ENCODE data around the gene ABR.
"Not testable (repeated sequence)": the region's sequence is repeated elsewhere in the genome, so short reads cannot be mapped to it uniquely, and the experiment has no call there.

The ABR gene

GRCh38 chr17:1097972-1098744, 81.6 kb downstream of the ABR start:
- in situ Hi-C loops (cut with MboI; ENCODE audit: low sequenced_read_pairs) = not testable (repeated sequence)

DNA sequence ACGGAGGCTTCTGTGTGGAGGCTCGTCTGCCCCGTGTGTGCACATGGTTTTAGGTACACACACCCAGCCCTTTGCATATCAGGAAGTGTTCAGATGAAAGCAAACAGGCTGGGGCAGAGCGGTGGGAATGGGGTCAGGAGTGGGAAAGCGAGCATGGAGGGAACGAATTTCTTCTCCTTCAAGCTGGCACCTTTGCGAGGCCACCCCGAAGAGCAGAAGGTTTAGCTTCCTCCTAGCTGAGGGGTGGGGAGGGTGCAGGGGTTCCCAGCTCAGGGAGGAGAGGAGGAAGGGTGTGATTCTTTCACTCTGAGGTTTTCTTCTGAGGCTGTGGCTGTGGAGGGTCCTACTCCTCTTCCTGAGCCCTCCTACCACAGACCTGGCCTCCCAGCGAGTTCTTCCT, 83.6 kb downstream of the ABR start:
- in situ Hi-C loops (cut with MboI; ENCODE audit: low sequenced_read_pairs) = no loop called here

DNA sequence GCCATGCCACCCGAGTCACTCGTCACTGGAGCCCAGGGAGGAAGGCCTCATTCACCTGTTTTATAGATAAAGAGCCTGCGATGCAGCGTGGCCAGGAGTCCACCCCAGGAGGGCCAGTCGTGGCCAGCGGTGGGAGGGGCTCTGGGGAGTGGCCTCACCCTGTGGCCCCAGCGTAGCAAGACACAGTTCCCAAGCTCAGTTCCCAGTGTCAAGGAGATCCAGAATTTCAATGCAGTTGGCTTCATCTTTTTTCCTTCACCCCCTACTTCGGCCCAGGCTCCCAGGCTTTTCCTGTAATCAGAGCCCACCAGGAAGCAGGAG, 84.0 kb downstream of the ABR start:
- in situ Hi-C loops (cut with MboI; ENCODE audit: low sequenced_read_pairs) = no loop called here

DNA sequence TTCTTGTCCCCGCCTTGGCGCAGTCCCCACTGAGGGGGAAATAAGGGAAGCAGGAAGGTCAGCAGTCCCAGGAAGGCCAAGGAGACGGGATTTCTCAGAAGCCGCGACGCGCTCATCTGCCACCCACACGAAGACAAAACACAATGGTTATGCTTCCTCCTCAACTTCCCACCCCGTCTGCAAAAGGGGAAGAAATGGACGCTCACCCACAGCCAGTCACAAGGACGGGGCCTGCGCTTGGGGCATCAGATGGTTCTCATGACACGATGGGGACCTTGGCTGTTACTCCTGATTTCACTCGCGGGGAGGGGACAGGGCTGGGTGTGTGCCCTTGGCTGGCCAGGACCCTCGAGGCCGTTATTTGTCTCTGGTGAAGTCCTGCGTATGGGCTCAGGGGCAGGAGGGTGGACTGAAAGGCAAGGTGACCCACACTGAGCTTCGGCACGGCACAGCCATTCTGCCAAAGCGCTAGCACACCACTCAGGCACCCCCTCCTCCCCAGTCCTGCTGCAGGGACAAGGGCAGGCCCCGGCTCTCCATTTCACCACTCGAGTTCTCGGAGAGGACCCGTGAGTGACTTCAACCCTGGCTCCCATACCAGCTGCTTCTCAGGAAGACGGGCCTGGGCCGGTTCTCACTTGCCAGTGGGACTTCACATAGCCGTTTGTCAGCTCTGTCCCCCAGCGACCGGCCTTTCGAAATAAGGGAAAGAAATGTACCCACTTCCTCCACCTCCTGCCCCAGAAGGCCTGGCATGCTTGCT, 84.5 kb downstream of the ABR start:
- in situ Hi-C loops (cut with MboI; ENCODE audit: low sequenced_read_pairs) = no loop called here

GRCh38 chr17:1094591-1094990, 85.2 kb downstream of the ABR start:
- in situ Hi-C loops (cut with MboI; ENCODE audit: low sequenced_read_pairs) = no loop called here

GRCh38 chr17:1091900-1092299, 87.9 kb downstream of the ABR start:
- in situ Hi-C loops (cut with MboI; ENCODE audit: low sequenced_read_pairs) = no loop called here

- in situ Hi-C loops (cut with MboI; ENCODE audit: low sequenced_read_pairs) = no loop called here
Observed at GRCh38 chr17:1091190-1091534, 88.6 kb downstream of the ABR start.

GRCh38 chr17:1090465-1091189, 89.2 kb downstream of the ABR start:
- in situ Hi-C loops (cut with MboI; ENCODE audit: low sequenced_read_pairs) = no loop called here

GRCh38 chr17:1089915-1090314, 89.9 kb downstream of the ABR start:
- in situ Hi-C loops (cut with MboI; ENCODE audit: low sequenced_read_pairs) = no loop called here

DNA sequence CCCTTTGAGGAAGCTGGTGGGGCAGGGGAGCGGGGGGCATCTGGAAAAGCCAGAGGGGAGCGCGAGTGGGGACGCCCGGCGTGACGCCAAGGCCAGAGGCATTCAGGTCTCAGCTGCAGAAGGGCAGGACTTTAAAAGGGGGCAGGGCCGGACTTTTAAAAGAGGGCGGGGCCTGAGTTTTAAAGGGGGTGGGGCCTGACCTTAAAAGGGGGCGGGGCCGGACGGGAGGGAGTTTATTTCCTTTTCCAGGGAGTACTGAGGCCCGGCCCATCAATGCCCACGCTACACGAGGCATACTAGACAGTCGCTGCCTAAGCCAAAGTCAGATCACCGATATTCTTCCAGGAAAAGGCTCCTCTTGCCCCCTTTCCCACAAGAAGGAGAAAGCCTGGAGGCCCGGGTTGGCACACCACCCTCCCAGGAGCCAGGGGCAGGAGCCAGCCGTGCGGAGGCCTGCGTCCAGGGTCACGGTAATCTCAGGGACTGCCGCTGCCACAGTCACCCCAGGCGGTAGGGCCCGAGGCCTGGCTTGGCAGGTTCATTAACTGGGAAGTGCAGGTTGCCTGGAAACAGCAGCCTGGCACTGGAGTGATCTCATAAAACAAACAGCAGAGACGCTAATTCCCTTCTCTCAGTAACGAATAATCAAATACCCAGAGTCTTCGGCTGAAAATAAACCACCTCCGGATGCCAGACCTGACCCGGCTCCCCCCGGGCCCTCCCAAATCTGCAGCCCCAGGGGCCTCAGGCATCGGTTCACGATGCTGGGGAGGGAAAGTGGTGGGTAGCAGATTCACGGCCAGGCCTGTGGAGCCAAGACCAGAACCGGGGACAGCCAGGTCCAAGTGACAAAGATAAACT, 92.2 kb downstream of the ABR start:
- in situ Hi-C loops (cut with MboI; ENCODE audit: low sequenced_read_pairs) = no loop called here

DNA sequence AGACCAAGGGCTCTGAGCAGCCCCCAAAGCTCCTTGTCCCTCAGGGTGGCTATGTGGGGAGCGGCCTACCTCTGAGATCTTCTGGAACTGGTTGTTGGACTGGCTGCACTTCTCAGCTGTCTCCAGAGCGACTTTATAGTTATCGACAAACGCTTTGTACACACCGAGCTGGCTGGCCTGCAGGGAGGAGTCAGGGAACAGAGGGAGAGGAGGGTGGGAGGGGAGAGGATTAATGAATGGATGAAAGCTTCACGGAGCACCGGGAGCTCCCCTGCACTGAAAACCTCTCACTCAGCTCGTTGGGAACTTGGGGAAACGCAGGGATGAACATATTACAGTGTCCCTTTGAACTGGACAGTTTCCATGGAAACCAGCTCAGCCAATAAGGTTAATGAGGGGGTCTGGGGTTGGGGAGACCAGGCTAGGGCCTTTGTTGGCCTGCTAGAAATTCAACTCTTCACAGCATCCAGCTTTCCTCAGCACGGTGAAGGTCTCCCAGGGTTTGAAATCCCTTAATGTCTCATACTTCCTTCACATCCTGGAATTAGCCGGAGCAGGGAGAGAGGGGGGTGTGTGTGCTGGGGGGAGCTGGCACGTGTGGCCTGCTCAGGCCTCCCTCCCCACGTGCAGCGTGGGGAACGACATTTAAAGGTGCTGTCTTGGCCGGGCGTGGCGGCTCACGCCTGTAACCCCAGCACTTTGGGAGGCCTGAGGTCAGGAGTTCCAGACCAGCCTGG, 96.2 kb downstream of the ABR start:
- in situ Hi-C loops (cut with MboI; ENCODE audit: low sequenced_read_pairs) = no loop called here

GRCh38 chr17:1082579-1082978, 97.2 kb downstream of the ABR start:
- in situ Hi-C loops (cut with MboI; ENCODE audit: low sequenced_read_pairs) = no loop called here

- in situ Hi-C loops (cut with MboI; ENCODE audit: low sequenced_read_pairs) = no loop called here
Observed at GRCh38 chr17:1078831-1079561, 100.8 kb downstream of the ABR start.

DNA sequence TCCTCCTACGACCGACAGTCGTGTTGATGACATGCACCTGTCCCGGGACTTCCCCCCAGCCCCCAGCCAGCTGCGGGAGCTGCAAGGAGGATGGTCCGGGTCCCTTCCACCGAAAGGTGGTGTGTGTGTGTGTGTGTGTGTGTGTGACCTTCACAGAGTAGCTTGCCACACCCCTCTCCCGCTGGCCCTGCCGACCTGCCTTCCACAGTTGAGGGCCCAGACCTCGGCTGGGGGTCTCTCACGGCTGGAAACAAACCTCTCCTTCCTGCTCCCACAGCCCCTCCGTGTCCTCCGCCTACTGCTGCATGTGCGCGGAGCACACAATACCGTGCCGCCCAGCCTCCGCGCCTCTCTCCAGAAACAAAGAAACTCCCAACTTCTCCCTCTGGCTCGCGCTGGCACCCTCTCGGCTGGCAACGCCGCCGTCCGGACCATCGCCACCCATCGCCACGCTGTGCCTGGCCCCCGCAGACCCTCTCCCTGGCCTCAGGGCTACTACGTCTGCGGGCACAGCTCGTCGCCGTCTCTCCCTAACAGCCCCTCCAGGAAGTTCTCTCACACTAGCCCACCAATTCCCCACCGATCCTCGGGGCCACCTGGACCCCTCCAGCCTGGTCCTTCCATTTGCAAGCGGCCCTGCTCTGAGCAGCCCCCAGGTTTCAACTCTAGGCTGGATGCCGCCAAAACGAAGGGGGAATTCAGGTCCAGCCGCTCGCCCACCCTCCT, 101.6 kb downstream of the ABR start:
- in situ Hi-C loops (cut with MboI; ENCODE audit: low sequenced_read_pairs) = no loop called here

DNA sequence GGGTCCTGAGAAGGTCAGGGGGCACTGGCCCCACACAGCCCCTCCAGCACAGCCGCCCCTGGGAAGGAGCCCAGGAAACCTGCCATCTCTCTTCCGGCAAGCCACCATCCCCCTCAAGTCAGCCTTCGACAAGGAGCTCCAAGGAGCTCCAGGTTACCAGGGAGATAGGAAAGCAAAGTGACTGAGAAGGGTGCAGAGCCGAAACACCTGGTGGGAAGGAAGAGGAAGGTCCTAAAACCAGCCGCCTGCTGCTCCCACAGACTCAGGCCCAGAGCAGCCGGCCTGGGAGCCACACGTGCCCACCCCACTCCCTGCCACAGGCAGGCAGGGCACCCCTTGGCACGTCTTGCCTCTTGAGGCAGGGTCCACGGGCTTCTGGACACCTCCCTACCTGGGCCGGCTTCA, 102.2 kb downstream of the ABR start:
- in situ Hi-C loops (cut with MboI; ENCODE audit: low sequenced_read_pairs) = no loop called here

DNA sequence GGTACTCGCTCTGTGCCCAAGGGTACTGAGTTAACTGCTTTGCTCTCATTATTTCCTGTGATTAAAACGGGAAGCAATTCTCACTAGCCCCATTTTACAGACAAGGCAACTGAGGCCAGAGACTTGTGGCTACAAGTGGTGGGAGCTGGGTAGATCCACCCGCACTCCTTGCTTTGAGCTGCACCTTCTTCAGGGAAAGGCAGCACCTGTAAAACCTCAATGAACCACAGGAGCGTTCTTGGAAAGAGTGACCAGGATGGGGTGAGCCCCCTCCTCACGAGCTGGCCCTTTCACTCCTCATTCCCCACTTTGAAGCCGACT, 102.8 kb downstream of the ABR start:
- in situ Hi-C loops (cut with MboI; ENCODE audit: low sequenced_read_pairs) = no loop called here

DNA sequence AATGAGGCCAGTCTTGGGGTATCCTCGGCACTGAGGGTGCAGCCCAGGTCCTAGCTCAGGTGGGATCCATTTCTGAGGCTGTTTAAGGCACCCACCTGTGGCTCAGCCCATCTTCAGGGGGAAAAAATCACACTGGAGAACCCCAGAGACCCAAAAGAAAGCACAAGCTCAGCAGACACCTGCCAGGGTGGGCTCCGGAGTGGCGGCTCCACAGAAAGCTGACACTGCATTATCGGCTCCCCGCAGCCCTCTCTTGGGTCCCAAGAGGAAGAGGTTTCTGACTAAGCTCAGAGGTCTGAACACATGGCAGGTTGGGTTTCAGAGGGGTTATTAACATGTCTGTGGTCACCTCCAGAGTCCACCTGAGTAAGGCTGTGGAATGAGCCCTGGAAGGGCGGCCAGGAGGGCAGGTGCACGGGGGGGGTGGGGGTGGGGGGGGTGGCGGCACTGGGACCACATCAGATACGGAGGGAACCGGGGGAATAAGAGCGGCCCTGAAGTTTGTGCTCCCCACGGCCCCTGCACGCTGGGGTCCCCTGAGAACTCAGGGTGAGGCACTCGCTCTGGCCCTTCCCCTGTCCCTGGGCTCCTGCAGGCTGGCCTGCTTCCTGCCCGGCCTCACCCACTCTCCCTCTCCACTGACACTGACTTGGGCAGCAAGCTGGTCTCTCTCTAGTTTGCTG, 103.3 kb downstream of the ABR start:
- in situ Hi-C loops (cut with MboI; ENCODE audit: low sequenced_read_pairs) = no loop called here

GRCh38 chr17:1074886-1075605, 104.7 kb downstream of the ABR start:
- in situ Hi-C loops (cut with MboI; ENCODE audit: low sequenced_read_pairs) = no loop called here

Data from HL-60/S4 (cell line).